GM12801 (cell line): ENCODE results near the gene DYNLRB1.

Experiments
- CTCF ChIP-seq: IDR thresholded peaks from one replicate; pipeline ENCODE4 v1.5.1; 2011; ENCODE audit warnings: control low read depth; ENCODE audit not compliant: insufficient read length; ENCODE audit errors: extremely low read depth

The DYNLRB1 gene

DNA sequence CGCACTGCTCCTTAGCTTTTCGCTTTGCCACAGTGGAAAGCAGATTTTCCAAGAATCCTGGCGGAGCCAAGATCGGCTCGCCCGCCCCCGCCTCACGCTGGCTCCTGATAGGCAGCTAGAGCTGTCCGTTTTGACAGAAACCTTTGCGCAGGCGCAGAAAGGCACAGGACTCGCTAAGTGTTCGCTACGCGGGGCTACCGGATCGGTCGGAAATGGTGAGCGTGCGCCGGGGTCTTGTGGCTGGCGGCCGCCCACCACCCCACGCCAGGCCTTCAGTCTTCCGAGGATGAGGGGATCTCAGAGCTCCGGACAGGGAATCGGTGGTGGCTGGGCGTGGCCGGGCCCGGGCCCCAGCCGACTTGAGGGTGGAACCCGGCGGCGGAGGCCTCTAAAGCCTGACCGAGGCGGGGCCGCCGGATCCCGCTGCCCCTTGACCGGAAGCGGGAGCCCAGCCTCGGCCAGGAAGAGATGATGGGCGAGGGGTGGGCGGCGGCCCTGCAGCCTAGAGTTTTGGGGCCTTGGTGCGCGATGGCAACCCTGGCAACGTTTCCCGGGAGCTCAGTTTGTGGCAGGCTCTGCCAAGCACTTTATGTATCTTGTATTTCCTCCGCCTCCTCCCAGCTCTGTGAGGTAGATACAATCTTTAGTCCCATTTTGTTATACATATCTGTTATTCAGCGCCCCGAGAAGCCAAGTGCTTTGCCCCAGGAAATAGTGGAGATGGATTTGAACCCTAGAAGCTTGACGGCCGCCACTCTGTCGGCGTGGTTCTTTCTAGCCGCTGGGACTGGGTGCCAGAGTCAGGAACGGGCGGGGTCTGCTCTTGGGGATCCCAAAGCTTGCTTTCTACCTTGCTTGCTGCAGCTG is at the start of gene DYNLRB1:
Gene DYNLRB1, plus strand, starts transcription at position 176 of the 867 bp plus-strand sequence. Its CDS starts 37 bp downstream, at position 213.
- no peak for TF ChIP-seq CTCF

DNA sequence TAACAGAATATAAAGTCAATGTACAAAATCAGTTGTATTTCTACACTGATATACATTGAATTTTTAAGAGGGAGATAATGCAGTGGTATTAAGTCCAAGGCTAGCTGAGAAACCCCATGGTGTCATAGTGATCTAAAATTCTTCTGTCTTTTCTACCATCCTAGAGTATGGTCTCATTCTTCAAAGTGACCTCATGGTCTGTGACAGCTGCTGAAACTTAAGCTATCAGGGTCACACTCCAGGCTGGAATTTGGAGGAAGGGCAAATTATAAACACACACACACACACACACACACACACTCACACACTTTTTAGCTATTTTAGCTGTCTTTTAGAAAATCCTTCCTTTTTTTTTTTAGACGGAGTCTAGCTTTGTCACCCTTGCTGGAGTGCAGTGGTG is 47.3 kb upstream of the DYNLRB1 start:
- TF ChIP-seq CTCF = no peak

GRCh38 chr20:34472246-34472925 is 43.8 kb upstream of the DYNLRB1 start:
- no peak for TF ChIP-seq CTCF

- no peak for TF ChIP-seq CTCF
Observed at GRCh38 chr20:34473262-34473883, 42.8 kb upstream of the DYNLRB1 start.

DNA sequence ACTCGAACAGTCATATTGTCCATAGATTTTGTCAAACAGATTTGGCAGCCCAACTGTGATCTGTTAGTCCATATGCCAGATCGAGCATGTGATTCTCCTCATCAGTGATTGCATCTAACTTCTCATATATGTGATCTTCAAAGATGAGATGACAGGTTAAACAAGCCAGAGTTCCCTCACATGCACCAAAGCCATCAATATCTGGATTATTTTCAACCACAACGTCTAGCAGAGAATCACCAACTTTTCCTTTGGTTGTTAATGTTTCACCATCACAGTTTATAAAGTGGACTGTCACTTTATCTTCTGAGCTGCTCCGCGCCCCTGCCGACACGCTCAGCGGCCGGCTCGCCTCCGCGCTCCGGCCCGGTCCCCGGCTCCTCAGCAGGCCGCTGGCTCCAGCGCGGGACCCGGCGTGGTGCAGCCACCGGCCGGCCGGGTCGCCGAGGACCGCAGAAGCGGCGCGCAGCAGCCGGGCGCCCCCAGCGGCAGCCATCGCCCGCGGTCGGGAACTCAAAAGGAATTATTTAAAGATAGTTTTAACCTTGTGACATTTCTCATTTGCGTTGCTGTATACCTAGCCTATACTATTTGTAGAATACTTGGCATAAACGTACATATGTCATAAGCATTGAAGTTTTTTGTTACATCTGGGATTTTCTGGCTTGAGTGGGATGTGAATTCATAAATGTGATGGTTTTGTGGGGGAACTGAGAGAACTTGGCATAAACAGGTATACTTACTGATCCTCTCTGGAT is 40.1 kb upstream of the DYNLRB1 start:
- no peak for TF ChIP-seq CTCF

- TF ChIP-seq CTCF = no peak
Observed at GRCh38 chr20:34479627-34480026, 36.6 kb upstream of the DYNLRB1 start.
